ENCODE results near the gene SIRT4.

The SIRT4 gene

DNA sequence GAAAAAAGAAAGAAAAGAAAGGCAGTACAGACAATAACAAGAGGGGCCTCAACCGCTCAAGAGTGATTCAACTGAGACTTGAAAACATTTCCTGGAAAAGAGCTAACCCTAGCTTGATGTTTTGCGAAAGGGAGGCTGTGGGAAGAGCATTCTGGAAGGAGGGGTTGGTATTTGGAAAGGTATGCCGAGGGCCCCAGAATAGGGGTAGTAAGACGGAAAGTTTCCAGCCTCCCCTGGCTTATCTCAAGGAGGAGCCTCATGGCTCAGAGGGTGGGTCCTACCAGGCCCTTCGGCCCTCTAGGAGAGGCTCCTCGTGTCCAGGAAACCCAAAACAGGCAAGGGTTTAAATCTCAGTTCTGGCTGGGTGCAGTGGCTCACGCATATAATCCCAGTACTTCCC, 18.8 kb upstream of the SIRT4 start:
- Histone ChIP-seq H3K4me1 (no peaks in the 10 kb centered on the region), H3K27ac (no peak overlapping the region), H3K4me2 (ENCODE audit: low read length) (no peak overlapping the region), H3K9ac (no peak overlapping the region), H3K4me3 (ENCODE audit: low read depth, low read length) (no peak overlapping the region), H3K79me2 (no peaks in the 10 kb centered on the region), H2AFZ (no peak overlapping the region), H3K27me3 (ENCODE audit: control insufficient read depth, insufficient read depth, low read length) (no peaks in the 10 kb centered on the region), H3K9me3 (ENCODE audit: control insufficient read depth, low read length) (no peaks in the 10 kb centered on the region), H3K36me3 (ENCODE audit: control insufficient read depth, insufficient read depth, low read length) (no peaks in the 10 kb centered on the region)
- no peak for TF ChIP-seq CTCF (IDR thresholded peaks at IDR 0.05)

DNA sequence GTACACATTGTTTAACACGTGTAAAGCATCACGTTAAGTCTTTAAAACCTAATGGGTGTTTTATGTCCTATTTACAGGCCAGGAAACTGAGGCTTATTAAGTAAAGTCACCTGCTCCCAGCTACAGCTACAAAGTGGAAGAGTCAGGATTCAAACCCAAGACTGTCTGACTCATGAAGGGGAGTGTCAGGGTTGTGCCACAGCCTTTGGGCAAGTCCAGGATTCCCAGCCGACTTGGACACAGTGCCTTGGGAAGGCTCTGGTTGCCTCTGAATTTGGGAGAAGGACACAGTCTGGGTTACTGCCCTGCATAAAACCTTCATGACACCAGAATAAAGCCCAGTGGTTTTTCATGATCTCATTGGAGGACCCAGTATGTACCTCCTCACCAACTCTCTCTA, 17.7 kb upstream of the SIRT4 start:
- Histone ChIP-seq H3K4me2 (ENCODE audit: low read length) (no peak overlapping the region), H2AFZ (no peak overlapping the region), H3K79me2 (no peaks in the 10 kb centered on the region), H3K36me3 (ENCODE audit: control insufficient read depth, insufficient read depth, low read length) (no peaks in the 10 kb centered on the region), H3K27ac (no peak overlapping the region), H3K9ac (no peak overlapping the region), H3K4me3 (ENCODE audit: low read depth, low read length) (no peak overlapping the region), H3K9me3 (ENCODE audit: control insufficient read depth, low read length) (no peaks in the 10 kb centered on the region), H3K27me3 (ENCODE audit: control insufficient read depth, insufficient read depth, low read length) (no peaks in the 10 kb centered on the region), H3K4me1 (no peaks in the 10 kb centered on the region)
- no peak for TF ChIP-seq CTCF (IDR thresholded peaks at IDR 0.05)

DNA sequence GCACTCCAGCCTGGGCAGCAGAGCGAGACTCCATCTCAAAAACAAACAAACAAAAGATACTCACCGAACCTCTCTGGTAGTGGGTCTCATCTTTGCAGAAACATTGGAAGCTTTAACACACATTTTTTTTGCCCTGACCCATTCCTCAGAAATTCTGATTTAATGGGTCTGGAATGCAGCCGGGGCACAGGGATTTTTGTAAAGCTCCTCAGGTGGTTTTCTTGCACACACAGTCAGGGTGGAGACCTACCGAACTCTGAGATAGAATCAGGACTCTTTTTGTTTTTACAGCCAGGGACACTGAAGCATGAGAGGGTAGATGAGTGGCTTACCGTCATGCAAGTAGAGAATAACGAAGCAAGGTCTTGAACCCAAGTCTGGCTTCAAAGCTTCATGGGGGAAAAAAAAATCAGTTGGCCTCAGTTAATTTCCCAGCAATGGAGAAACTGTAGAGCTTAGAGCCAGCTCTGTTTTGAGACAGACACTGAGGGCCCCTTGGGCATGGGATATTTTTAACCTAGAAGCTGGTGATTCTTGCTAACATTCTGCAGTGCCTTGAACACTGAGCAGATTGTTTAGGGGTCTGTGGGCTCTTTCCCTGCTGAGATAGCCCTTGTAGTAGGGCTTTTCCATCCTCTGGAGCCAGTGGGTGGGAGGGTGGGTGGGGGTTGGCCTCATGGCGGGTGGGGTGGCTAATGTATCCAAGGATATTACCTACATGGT, 15.2 kb upstream of the SIRT4 start:
- Histone ChIP-seq H3K36me3 (ENCODE audit: control insufficient read depth, insufficient read depth, low read length) (no peaks in the 10 kb centered on the region), H3K4me2 (ENCODE audit: low read length) (no peak overlapping the region), H3K79me2 (no peaks in the 10 kb centered on the region), H2AFZ (no peak overlapping the region), H3K4me1 (no peaks in the 10 kb centered on the region), H3K27me3 (ENCODE audit: control insufficient read depth, insufficient read depth, low read length) (no peaks in the 10 kb centered on the region), H3K4me3 (ENCODE audit: low read depth, low read length) (no peak overlapping the region), H3K27ac (no peak overlapping the region), H3K9ac (no peak overlapping the region), H3K9me3 (ENCODE audit: control insufficient read depth, low read length) (no peaks in the 10 kb centered on the region)
- TF ChIP-seq CTCF (IDR thresholded peaks at IDR 0.05), result no peak

- Histone ChIP-seq H3K27me3 (ENCODE audit: control insufficient read depth, insufficient read depth, low read length) (no peaks in the 10 kb centered on the region), H3K36me3 (ENCODE audit: control insufficient read depth, insufficient read depth, low read length) (no peaks in the 10 kb centered on the region)
- TF ChIP-seq CTCF (IDR thresholded peaks at IDR 0.05), result no peak
Measured at GRCh38 chr12:120287491-120287890, 14.6 kb upstream of the SIRT4 start.

More at GRCh38 chr12:120287491-120287890, 14.6 kb upstream of the SIRT4 start:
- no peaks in the 10 kb centered on the region for H3K79me2 ChIP-seq
- no peak overlapping the region for H3K27ac ChIP-seq
- H3K9ac ChIP-seq, result no peak overlapping the region
- no peaks in the 10 kb centered on the region for H3K4me1 ChIP-seq
- H3K9me3 ChIP-seq (ENCODE audit: control insufficient read depth, low read length), result no peaks in the 10 kb centered on the region
- no peak overlapping the region for H3K4me2 ChIP-seq (ENCODE audit: low read length)
- no peak overlapping the region for H2AFZ ChIP-seq
- no peak overlapping the region for H3K4me3 ChIP-seq (ENCODE audit: low read depth, low read length)
